A204.1 (cell line): ENCODE results near the gene TLE2.

ENCODE experiments used
- FAIRE-seq: peaks from 2 replicates; lab custom pipeline; 2012; peaks lifted over from hg19 to GRCh38; lab: Jason Lieb, UNC

The TLE2 gene

DNA sequence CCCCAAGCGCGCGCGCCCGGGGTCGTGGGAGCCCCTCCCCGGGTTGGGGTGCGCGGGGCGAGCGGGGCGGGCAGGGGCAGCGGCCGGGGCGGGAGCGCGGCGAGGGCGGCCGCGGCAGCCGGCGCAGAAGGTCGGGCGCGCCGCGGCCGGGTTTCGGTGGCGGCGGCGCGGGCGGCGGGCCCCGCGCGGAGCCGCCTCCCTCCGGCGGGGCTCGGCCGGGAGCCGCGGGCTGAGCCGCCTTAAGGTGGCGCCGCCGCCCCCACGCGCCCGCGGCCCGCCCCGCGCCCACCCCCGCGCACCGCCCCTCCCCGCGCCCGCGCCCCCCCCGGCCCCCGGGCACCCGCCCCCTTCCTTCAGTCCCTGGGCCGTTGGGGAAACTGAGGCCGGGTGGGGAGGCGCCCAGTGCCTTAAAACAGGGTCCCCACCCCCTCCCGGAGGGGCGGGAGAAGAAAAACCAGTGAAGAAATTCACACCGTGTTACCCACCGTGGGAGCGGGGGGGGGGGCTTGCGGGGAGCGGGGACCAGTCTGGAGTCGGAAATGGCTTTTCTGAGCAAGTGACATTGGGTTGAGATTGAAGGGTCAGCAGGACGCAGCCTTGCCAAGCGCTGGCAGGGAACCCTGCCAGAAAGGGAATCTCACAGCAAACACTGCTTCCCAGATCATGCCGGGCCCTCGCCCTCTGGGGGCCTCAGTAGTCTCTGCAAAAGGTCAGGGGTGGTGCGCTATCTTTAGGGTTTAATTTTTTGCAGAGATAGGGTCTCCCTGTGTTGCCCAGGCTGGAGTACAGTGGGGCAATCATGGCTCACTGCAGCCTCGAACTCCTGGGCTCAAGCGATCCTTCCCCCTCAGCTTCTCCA lies at the start of gene TLE2:
Gene TLE2 (minus strand): TSS at position 216 of the 859 bp plus-strand sequence. CDS start 376 bp downstream, outside the sequence.
- no peak for FAIRE-seq

- FAIRE-seq = no peak
Measured at GRCh38 chr19:3075605-3076431, 46.7 kb upstream of the TLE2 start.

- no peak for FAIRE-seq
Measured at GRCh38 chr19:3073931-3074595, 45.0 kb upstream of the TLE2 start.

DNA sequence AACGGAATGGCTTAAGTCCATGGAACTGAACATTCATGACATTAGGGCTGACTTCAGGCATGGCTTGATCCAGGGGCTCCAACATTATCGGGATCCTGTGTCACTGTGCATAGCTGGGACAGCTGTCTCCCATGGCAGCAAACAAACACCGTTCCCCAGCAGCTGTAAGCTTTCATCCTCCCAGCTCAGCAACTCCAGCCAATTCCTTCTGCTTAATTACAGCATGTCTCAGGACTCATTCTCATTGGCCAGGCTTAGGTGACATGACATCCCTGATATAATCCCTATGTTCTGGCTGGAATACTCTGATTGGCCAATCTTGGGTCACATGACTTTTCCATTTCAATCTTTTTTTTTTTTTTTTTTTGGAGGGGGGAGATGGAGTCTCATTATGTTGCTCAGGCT lies 44.1 kb upstream of the TLE2 start:
- no peak for FAIRE-seq

DNA sequence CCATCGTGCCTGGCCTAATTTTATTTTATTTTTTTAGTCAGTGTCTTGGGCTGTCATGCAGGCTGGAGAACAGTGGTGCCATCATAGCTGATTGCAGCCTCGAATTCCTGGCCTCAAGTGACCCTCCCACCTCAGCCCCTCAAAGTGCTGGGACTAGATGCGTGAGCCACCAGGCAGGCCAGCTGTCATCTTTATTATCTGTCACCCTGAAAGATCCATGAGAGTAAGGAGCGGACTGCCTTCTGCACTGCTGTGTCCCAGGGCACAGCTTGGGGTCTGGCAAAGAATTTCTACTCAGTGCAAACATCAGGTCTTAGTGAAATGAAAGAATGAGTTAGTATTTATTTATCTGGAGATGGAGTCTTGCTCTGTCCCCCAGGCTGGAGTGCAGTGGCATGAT lies 42.7 kb upstream of the TLE2 start:
- FAIRE-seq = no peak

- no peak for FAIRE-seq
Measured at GRCh38 chr19:3068071-3068470, 39.0 kb upstream of the TLE2 start.

DNA sequence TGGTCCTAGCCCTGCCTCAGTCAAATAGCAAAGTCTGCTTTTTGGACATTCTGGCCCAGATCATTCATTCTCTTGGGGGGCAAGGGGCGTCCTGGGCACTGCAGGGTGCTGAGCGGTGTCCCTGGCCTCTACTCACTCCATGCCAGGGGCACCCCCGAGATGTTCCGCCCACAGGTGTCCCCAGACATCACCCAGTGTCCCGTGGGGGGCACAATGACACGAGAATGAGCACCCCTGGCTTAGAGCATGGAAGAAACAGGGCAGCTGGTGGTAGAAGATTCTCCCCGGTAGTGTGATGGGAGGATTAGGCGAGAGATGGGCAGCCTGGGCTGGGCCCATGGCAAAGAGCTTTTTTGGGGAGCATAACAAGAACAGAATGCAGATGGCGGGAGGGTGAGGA lies 38.5 kb upstream of the TLE2 start:
- no peak for FAIRE-seq

DNA sequence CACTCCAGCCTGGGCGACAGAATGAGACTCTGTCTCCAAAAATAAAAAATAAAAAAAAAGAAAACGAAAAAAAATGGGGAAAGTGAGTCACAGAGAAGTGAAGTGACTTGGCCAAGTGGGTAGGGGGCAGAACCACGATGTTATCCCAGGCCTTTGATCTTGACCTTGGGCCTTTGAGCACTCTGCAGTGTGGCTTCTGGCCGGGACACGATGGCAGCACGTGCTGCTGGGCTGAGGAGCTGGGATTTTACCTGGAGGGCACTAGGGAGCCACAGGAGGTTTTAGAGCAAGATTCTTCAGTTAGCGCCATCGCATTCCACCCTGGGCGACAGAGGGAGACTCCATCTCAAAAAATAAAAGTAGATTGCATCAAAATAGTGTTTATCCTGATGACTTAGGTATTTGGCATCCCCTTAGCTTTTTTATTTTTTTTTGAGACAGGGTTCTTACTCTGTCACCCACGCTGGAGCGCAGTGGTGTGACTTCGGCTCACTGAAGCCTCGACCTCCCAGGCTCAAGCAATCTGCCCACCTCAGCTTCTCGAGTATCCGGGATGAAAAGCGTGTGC lies 37.5 kb upstream of the TLE2 start:
- FAIRE-seq = no peak

DNA sequence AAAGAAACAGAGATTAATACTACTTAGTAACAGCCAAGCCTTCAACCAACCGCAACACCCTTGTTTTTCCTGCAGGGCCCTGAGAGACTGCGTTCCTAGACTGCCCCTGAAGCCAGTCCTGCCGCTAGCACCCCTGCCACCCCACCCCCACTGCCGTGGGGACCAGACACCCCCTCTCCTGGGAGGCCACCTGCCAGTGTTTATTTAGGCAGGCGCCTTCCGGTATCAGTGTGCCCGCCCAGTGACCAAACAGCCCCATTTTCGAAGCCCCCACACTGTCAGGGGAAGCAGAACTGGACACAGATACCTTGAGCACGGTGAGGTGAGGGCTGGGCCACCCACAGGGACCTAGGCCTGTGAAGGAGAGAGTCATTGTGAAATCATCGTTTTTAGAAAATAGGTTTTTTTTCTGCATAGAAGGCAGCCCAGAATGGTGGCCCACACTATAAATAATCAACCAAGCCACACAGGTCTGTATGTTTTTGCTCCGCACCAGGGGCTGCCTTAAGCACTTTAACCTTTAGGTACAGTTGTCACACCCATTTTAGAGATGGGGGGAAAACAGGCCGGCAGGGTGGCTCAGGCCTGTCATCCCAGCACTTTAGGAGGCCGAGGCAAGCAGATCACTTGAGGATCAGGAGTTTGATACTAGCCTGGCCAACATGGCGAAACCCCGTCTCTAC lies 36.7 kb upstream of the TLE2 start:
- no peak for FAIRE-seq

DNA sequence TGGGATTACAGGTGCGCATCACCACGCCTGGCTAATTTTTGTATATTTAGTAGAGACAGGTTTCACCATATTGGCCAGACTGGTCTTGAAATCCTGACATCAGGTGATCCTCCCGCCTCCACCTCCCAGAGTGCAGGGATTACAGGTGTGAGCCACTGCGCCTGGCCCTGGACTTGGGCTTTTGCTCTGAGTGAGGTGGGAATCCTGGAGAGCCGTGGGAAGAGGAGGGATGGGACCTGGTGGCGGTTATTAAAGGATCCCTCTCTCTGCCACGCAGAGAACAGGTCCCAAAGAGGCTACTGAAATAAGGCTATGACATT lies 34.9 kb upstream of the TLE2 start:
- no peak for FAIRE-seq

GRCh38 chr19:3062165-3063105 lies 33.4 kb upstream of the TLE2 start, which contains the start of gene TLE5:
TSS of gene TLE5 (minus strand) at chr19:3062495. CDS start at chr19:3062200, 295 bp downstream.
- no peak for FAIRE-seq

- no peak for FAIRE-seq
Measured at GRCh38 chr19:3061182-3062161, 32.4 kb upstream of the TLE2 start.

- no peak for FAIRE-seq
Measured at GRCh38 chr19:3060857-3061181, 31.7 kb upstream of the TLE2 start.

- FAIRE-seq = no peak
Measured at GRCh38 chr19:3059653-3060052, 30.6 kb upstream of the TLE2 start.

DNA sequence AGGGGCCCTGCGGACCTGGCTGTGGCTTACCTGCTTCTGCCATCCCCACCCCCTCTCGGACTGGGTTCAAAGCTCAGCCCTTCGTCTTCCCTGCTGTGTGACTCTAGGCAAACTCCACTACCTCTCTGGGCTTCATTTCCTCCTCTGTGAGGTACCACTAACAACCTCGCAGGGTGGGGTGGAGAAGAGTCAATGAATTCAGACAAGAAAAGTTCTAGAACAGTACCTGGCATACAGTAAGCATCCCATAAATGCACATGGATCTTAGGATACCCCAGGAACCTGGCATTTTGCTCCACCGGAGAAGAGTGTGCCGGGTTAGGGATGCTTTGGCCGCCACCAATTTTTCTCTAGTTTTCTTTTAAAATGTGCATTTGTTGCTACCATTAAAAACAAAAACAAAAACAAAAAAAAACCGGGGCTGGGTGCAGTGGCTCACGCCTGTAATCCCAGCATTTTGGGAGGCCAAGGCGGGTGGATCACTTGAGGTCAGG lies 29.8 kb upstream of the TLE2 start:
- no peak for FAIRE-seq

DNA sequence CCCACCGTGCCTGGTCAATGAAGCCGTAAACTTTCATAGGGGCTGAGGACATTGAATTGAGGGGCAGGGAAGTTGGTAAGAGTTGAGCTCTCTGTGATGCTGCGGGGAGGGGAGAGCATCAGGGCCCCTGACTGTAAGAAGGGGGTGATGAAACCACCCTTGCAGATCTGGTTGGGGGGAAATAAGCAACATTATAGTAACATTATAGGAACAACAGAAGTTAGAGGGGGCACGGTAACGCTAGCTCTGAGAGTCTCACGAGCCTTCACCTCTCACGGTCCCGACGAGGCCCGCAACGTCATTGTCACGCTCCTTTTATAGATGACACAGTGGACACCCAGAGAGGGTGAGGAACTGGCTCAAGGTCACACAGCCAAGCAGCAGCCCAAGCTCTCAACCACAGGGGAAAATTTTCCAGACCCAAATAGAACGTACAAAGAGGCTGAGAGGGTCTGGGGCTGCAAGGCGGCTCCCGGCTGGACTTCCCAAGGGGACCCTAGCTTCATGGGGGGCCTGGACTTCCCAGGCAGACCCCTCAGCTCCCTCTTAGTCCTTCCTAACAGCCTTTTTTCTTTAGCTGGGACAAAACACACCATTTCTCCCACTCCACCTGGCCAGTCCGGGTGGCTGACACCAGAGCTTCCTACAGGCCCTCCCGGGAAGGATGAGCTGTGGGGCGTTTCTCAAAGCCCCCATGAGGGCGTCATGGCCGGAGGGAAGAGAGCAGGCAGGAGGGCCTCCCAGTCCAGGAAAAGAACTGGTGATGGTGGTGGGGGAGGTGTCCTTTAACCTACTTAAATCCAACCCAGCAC lies 29.1 kb upstream of the TLE2 start:
- FAIRE-seq = no peak

DNA sequence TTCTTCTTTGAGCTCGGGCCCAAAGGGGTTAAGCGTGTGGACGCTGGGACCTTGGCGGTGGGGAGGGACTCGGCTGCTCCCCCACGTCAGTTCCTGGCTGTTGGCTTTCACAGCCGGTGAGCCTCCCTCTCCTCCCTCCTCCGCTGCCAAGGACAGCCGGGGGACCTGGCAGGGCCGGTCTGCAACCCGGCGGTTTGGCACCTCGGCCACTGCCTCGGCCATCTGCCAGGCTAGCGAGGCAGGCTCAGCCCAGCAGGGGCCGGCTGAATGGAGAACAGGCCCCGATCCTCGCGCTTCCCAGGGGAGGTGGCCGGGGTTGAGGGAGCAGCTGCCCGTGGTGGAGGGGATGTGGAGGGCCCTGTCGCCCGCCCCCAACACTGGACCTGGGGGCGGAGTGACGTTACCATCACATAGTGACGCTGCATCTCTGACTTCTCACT lies 28.2 kb upstream of the TLE2 start:
- no peak for FAIRE-seq

- no peak for FAIRE-seq
Measured at GRCh38 chr19:3056417-3057088, 27.5 kb upstream of the TLE2 start.
